HG03097 (cell line): Measurements from ENCODE around the gene HHIP.

ENCODE experiments used
- ATAC-seq: cut with Tn5 transposase; IDR thresholded peaks from one replicate; pipeline ENCODE4 v1.9.1; 2021; ENCODE audit not compliant: unreplicated experiment, low FRiP score

The HHIP gene

GRCh38 chr4:144701683-144702233, 55.8 kb downstream of the HHIP start:
- ATAC-seq = no peak

- ATAC-seq = no peak
Observed at GRCh38 chr4:144703494-144703893, 57.5 kb downstream of the HHIP start.

- no peak for ATAC-seq
Observed at GRCh38 chr4:144705601-144706590, 59.9 kb downstream of the HHIP start.

- ATAC-seq = no peak
Observed at GRCh38 chr4:144709159-144709558, 63.2 kb downstream of the HHIP start.

- ATAC-seq = no peak
Observed at GRCh38 chr4:144709793-144710525, 64.0 kb downstream of the HHIP start.

GRCh38 chr4:144710526-144710912, 64.6 kb downstream of the HHIP start:
- ATAC-seq = no peak

- ATAC-seq = no peak
Observed at GRCh38 chr4:144711700-144712456, 65.9 kb downstream of the HHIP start.

- ATAC-seq = no peak
Observed at GRCh38 chr4:144712775-144713174, 66.8 kb downstream of the HHIP start.

- ATAC-seq = no peak
Observed at GRCh38 chr4:144714166-144714565, 68.2 kb downstream of the HHIP start.

- ATAC-seq = no peak
Observed at GRCh38 chr4:144715230-144715629, 69.3 kb downstream of the HHIP start.

GRCh38 chr4:144716778-144717177, 70.8 kb downstream of the HHIP start:
- ATAC-seq = no peak

- ATAC-seq = no peak
Observed at GRCh38 chr4:144718958-144719512, 73.1 kb downstream of the HHIP start.

- ATAC-seq = no peak
Observed at GRCh38 chr4:144720491-144720890, 74.5 kb downstream of the HHIP start.

GRCh38 chr4:144721994-144722393, 76.0 kb downstream of the HHIP start:
- ATAC-seq = no peak

- ATAC-seq = no peak
Observed at GRCh38 chr4:144723471-144723870, 77.5 kb downstream of the HHIP start.

GRCh38 chr4:144729175-144729574, 83.2 kb downstream of the HHIP start:
- ATAC-seq = no peak

- ATAC-seq = no peak
Observed at GRCh38 chr4:144732584-144733428, 86.8 kb downstream of the HHIP start.

- ATAC-seq = no peak
Observed at GRCh38 chr4:144733566-144733965, 87.6 kb downstream of the HHIP start.

- ATAC-seq = no peak
Observed at GRCh38 chr4:144734522-144734921, 88.6 kb downstream of the HHIP start.
